GM21737 (cell line): ENCODE measurements around the gene PGS1.
"Not testable (repeated sequence)": the region's sequence is repeated elsewhere in the genome, so short reads cannot be mapped to it uniquely, and the experiment has no call there.

Source experiments
- ATAC-seq: cut with Tn5 transposase; IDR thresholded peaks from one replicate; pipeline ENCODE4 v1.9.1; 2021; ENCODE audit warnings: mild to moderate bottlenecking, moderate library complexity; ENCODE audit not compliant: unreplicated experiment

Gene PGS1, protein sequence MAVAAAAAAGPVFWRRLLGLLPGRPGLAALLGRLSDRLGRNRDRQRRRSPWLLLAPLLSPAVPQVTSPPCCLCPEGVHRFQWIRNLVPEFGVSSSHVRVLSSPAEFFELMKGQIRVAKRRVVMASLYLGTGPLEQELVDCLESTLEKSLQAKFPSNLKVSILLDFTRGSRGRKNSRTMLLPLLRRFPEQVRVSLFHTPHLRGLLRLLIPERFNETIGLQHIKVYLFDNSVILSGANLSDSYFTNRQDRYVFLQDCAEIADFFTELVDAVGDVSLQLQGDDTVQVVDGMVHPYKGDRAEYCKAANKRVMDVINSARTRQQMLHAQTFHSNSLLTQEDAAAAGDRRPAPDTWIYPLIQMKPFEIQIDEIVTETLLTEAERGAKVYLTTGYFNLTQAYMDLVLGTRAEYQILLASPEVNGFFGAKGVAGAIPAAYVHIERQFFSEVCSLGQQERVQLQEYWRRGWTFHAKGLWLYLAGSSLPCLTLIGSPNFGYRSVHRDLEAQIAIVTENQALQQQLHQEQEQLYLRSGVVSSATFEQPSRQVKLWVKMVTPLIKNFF

DNA sequence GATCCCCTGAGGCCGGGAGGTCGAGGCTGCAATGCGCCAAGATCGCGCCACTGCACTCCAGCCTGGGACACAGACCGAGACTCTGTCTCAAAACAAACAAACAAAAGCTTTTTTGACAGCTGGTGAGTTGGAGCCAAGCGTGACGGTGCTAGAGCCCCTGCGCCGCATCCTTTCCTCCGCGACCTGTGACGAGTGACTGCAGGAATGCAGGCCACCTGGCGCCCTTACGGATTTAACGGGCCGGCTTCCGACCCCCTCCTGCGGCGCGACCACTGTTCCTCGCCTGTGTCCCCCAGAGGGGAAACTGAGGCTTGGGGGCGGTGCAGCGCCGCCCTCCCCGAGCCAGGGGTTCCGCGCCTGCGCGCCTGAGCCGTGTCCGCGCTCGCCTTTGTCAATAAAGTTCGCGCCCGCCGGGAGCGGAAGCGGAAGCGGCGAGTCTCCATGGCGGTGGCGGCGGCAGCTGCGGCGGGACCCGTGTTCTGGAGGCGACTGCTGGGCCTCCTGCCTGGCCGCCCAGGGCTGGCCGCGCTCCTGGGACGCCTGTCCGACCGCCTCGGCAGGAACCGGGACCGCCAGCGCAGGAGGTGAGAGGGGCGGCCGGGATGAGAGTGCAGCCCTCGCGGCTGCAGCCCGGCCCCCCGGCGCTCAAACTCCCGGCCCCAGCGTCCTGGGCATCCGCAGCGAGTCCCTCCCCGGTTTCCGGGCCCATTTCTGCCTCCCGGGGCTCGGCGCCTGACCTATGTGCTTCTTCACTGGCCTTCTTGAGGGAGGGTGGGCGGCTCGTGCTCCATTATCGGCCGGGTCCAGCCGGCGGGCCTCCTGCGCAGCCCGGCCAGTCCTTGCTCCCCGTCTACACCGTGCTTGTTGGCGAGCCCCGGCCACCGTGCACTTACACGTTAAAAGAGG, at the start of gene PGS1:
Gene PGS1 (plus strand): TSS at position 425 of the 906 bp plus-strand sequence. CDS start 17 bp downstream, at position 442.
- ATAC-seq, result no peak

DNA sequence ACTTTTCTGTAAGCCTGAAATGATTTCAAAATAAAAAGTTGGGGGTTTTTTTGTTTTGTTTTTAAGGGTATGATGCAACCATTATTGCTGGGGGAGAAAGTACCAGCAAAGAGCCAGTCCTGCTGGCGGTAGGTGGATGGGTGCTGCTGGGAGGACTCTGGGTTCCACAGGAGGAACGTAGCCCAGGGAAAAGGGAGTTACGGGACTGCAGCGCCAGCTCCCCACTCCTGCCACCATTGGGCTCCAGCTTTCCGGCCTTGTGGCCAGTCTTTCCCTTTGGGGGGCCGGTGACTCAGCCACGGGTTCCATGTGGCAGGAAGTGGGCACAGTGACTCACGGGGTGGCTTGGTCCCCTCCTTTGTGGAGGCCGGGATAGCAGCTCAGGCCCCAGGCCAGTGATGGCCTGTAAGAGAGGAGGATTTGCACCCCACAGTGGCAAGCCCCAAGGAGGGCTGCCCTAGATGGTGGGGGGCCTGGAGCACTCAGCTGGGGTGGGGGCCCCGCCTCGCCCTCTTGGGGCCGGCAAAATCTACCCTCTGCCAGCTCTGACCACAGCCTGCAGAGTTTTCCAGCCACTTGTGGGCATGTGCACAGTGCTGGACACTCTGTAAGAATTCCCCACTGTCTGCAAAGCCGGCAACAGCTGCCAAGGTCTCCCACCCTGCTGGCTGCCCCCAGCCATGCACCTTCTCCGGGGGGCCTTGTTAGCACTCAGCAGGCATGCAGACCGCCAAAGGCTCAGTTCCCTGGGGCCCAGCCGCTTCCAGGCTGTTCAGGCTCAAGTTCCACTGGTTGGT, 49.0 kb upstream of the PGS1 start:
- ATAC-seq, result no peak

DNA sequence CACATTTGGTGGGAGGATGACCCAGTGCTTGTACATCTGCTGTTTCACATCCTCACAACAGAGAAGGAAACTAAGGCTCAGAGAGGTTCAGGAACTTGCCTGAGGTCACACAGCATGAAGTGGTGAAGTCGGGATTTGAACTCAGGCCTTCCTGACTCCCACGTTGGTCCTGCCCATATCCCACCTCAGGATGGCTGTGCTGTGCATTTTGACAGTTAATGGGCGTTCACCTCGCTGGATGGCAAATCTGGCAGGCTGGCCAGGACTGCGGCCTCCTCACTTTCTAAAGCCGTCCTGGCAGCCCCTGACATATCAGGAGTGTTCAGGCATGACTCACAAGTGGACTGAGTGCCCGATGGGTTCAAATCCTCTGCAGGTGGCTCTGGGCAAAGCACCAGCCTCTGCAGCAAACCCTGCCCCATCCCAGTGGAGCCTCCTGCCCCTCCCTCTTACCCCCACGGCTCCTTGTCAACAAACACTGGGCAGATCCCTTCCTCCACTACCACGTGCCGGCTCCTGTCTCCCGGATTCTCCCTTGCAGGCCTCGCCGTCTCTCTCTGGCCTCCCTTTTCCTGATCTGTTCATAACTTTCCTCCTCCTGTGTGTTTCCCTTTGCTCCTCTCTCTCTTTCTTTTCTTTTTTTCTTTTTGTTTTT, 47.8 kb upstream of the PGS1 start:
- no peak for ATAC-seq

DNA sequence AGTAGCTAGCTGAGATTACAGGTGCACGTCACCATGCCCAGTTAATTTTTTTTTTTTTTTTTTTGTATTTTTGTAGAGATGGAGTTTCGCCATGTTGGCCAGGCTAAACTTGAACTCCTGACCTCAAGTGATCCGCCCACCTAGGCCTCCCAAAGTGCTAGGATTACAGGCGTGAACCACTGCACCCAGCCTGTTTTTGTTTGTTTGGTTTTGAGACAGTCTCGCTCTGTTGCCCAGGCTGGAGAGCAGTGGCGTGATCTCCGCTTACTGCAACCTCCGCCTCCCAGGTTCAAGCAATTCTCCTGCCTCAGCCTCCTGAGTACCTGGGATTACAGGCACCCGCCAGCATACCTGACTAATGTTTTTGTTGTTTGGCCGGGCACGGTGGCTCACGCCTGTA, 47.1 kb upstream of the PGS1 start:
- not testable (repeated sequence) for ATAC-seq

DNA sequence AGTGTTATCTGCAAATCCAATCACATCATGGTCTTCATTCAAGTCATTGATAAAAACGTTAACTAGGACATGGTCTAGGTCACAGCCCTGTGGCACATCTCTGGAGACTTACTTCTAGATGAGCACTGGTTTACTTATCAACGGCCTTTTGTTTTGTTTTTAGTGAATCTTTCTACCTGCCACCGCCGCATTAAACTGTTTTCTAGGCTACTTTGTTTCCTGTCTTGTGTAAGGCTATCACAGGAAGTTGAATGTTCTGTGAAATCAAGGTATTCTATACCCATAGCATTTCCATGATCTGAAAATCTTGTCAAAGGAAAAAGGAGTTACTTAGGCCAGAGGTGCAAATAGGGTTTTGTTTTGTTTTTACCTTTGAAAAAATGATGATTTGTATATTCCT, 45.5 kb upstream of the PGS1 start:
- ATAC-seq, result no peak

DNA sequence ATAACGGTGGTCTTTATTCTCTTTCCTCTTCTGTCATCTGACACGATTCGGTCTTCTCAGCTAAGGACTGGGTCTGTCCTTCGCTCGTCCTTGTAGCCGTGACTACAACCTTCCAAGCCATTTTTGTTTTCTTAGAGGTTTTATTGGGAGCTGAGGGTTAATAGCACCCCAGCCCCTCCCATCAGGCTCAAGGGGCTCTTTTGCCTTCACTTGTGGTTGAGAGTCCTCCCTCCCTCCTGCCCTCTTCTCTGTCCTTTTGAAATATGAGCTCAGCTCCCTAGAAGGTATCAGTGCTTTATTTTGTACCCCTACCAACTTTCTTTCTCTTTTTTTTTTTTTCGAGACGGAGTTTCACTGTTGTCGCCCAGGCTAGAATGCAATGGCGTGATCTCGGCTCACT, 43.2 kb upstream of the PGS1 start:
- ATAC-seq, result no peak

DNA sequence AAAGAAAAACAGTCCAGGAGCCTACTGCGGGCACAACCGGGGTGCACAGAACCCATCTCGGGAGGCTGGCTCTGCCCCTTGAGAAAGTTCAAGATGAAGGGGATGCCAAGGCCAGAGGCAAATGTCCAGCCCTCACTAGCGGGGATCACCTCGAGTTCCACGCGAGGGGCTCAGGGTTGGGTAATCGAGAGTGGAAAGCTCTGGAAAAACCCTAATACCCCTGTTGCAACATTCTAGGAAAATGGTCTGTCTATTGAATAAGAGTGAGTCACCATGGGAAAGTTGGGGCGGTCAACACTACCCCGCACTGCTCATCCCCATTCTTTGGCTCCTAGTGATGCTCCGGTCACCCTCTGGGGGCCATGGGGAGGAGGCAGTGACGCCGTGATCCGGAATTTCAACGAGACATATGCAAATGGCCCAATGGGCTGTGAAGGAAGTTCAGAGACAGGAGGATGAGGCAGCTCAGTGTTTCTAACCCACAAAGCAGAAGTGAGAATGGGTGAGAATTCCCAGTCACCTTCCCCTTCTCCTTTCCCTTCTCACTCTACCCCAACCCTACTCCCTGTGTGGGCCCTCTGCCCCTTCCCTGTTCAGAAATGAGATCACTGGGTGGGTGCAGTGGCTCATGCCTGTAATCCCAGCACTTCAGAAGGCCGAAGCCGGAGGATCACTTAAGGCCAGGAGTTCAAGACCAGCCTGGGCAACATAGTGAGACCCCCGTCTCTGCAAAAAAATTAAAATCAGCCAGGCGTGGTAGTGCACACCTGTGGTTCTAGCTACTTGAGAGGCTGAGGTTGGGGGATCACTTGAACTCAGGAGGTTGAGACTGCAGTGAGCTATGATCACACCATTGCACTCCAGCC, 41.0 kb upstream of the PGS1 start:
- no peak for ATAC-seq

DNA sequence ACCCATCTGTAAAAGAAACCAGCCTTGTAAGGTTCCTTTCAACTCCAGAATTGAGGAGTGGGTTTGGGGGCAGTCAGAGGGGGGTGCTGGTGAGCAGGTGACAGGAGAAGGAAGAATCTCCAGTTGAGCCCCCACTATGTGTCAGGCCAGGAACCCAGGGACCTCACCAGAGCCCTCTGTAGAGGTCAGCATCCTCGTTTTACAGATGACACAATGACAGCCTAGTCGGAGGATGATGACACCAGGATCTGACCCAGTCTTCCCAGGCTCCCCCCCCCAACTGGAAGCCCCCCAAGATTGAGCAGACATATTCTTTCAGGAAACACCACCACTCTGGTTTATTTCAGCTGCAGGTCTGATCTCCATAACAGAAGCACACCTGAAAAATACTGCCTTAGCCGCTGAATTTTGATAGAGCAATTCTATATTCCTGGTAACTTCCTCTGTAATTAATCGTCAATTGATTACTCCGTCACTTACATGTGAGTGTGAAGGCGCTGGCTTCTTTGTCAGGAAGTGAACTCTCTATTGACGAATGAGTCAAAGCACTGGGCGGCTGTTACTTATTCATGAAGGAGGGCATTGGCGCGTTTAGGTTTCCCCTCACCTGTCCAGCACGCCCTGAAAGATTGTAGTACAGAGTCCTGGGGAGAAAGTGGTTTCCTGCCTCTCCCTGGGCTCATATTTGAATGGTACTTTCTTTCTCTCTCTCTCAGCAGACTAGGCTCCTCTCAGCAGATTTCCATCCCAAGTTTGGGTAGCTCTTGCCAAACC, 39.8 kb upstream of the PGS1 start:
- ATAC-seq, result no peak

DNA sequence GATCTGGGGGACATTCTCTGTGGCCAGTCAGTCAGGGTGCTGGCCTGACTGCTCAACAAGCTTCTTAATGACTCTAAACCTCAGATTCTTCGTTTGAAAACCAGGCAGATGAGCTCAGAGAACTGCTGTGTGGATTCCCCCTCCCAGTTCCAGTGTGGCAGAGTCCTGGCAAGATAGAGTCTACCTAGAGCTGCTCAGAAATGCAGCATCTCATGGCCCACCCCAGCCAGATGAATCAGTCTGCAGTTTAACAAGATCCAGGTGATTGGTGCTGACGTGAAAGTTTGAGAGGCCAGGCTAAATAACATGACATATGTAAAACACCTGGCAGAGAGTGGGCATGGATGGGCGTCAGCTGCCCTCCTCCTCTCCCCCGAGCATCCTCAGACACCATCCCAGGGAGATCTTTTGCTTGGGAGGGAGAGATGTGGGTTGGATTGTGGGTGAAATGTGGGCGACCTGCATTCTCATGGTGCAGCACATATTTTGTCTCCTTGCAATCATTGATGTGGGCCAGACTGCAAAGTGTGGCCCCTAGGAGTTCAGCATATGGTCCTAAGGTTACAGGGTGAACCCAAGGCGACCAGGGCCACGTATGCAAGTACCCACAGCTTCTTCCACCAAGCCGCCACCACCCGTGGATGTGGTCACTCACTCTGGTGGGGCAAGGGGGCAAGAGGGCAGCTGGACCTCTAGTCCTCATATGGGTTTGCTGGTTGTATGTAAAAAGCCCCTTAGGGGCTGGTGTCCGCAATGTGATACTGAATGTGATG, 38.1 kb upstream of the PGS1 start:
- no peak for ATAC-seq

DNA sequence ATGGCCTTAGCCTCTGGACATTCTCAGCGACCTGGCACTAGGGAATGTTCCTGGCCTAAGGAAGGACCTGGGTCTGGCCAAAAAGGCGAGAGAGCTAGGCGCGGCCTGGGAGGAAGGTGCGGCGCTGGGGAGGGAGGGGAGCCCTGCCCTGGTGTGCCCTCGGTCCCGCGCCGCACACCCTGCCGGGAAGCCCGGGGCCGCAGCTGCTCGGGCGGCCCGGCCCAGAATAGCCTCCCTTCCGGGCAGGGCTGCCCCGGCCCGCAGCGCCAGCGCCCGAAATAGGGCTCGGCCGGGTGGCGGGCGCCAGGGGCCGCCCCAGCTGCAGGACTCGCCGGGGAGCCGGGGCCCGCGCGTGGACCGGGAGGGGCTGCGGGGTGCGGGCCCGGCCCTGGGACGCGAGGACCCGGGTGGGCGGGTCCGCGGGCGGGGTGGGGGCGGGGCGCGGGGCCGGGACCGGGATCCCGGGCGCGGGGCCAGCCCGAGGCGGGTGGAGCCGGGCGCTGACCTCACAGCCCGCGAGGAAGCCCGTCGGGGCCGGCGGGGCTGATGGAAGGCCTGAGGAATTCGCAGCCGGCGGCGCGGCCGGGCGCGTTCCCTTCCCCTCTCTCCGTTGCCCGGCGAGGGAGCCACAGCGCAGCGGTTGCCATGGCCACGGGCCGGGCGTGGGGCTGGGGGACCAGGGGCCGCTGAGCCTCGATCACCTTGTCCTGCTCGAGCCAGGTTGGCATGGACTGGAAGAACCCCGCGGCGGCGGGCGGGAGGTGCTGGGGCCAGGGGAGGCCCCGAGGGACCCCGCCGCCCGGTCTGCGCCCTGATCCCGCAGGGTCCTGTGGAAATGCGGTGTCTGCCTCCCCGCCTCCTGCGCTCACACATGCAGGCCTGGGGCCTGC, 36.6 kb upstream of the PGS1 start:
- no peak for ATAC-seq

DNA sequence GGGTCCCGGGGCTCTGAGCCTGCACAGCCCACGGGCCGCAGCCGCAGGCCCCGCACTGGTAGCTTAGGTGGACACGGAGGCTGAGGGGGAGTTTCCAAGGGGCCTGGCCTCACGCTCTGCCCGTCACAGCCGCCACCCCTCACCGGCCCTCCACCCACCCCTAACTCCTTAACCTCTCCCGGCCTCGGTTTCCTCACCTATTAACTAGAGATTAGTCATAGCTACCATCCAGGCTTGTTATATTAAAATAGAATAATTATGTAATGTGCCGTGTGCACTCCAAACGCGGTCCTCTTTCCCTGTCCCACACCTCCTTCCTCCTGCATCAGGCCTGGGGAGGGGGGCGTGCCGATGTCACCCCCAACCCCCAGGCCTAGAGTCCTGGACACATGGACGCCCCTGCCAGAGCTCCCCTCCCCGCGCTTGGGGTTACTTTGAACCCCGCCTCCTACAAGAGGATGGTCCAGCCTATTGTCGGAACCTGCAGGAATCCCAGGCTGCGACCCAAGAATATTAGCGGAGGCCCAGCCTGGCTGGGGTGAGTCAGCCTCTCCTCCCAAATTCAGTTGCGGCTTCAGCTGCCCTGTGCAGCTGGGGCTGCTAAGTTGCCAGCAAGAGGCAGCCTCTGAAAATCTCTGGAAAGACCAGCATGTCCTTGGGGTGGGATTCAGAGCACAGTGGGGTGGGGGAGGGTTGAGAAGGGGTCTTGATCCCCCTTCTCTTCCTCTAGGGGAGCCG, 35.8 kb upstream of the PGS1 start:
- no peak for ATAC-seq

DNA sequence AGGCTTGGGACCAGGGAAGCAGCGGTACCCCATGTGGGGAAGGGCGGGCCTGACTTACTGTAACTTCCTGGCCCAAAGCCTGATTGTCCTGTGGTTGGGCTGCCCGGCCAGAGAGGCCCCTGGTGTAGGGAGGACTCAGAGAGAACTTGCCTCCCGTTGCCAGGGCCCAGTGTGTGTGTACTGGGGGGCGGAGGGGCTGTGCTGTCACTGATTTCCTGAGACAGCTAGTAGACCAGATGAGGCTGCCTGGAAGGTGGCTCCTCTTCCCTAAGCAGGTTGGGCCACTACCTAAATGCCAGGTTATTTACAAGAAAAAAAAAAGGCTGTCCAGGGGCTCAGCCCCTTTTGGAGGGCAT, 35.3 kb upstream of the PGS1 start:
- ATAC-seq, result no peak

DNA sequence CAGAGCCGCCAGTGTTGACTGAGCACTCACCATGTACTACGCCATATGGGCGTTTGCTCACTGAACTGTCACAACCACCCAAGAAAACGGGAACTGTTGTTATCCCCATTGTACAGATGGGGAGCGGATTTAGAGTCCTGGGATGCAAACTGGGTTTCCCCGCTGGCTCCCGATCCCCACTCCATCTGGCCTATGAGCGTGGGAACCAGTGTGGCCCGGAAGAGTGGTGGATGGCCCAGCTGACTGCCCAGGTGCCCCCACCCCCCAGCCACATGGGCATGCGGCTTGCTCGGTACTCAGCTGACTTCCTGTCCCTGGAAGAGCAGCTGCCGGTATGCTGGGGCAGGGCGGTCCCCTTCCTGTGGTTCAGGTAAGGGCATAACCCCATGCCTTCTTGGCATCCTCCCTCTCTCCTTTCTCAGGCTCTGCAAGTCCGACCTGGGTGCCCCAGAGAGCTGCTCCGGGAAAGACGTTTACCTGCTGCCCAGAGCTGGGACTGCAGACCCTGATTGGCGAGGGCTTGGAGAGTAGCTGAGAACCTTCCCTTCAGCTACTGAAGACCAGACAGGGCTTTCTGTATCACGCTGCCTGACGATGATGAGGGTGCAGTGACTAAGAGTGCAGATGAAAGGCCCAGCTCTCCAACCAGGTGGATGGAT, 34.8 kb upstream of the PGS1 start:
- ATAC-seq, result peak; percentile 38

DNA sequence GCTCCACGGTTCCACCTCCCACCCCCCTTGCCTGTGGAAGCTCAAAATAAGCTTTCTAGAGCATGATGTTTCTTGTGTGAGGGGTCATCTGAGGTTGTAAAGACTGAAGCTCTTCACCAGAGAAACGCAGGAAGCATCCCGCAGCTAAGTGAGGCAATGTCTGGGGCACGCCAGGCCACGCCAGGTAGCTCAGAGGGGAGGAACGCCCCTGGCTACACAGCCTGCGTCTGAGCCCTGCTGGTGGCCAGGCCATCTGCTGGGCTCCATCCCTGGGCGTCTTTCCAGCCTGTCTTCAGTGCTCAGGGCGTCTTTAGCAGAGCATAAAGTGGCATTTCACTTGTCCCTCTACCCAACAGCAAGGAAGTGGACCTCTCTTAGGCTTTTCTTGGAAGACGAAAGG, 33.8 kb upstream of the PGS1 start:
- no peak for ATAC-seq

DNA sequence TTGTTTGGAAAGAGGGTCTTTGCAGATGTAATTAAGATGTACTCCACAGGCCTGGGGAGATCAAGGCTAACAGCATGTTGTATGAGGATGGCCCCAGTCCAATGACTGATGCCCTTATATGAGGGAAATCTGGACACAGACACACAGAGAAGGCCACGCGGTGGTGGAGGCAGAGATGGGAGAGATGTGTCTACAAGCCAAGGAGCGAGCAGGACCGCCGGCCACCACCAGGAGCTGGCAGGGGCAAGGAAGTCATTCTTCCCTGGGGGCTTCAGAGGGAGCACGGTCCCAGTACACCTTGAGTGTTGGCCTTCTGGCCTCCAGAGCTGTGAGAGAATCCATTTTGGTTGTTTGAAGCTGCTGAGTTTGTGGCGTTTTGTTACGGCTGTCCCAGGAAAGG, 33.3 kb upstream of the PGS1 start:
- no peak for ATAC-seq
